ENCODE measurements around the gene ZDHHC7. TPM values are rescaled to one million over a fixed set of nuclear protein-coding genes. Genes with fewer than 3 reads are reported as not detected.

ZDHHC7 gene
- total and polyA plus RNA-seq, 9 of the 15 experiments (the other 6 are each of a cell fraction or from before 2014, with no cell fraction given): 1.7 to 49.7 (median 37.4) TPM

GRCh38 chr16:84929421-84930297, 81.7 kb downstream of the ZDHHC7 start (continued):
- TF ChIP-seq ZBTB7A (IDR thresholded peaks at IDR 0.05; ENCODE audit: borderline replicate concordance, control insufficient read depth, low read depth, low read length) (peak; percentile 63; the same call in 1 of the 2 replicates), ZNF124 (CRISPR knock-in tag; IDR thresholded peaks at IDR 0.05) (no peak), RFX7 (CRISPR knock-in tag; IDR thresholded peaks at IDR 0.05) (no peak), POLR2AphosphoS2 (IDR thresholded peaks at IDR 0.05; ENCODE audit: low read length) (no peak), TEAD4 (IDR thresholded peaks at IDR 0.05; ENCODE audit: low read length) (no peak), TEAD4 (CRISPR knock-in tag; IDR thresholded peaks at IDR 0.05; ENCODE audit: borderline replicate concordance) (peak; percentile 97; the same call in 1 of the 2 replicates), DDX20 (tag; IDR thresholded peaks at IDR 0.05; ENCODE audit: low read depth) (no peak), GABPA (tag; conservative IDR thresholded peaks at IDR 0.05; ENCODE audit: low read depth) (no peak), ZNF408 (CRISPR knock-in tag; IDR thresholded peaks at IDR 0.05; ENCODE audit: low read depth) (no peak), ZBED1 (IDR thresholded peaks at IDR 0.05) (no peak), ZNF431 (CRISPR knock-in tag; IDR thresholded peaks at IDR 0.05) (peak; percentile 86), NEUROD1 (IDR thresholded peaks at IDR 0.05; ENCODE audit: borderline replicate concordance, low read depth, low read length, partially characterized antibody) (no peak), KAT7 (CRISPR knock-in tag; IDR thresholded peaks at IDR 0.05; ENCODE audit: borderline replicate concordance) (no peak), KLF6 (CRISPR knock-in tag; IDR thresholded peaks at IDR 0.05; ENCODE audit: borderline replicate concordance) (no peak), YBX1 (IDR thresholded peaks at IDR 0.05) (no peak), CCNT2 (IDR thresholded peaks at IDR 0.05; ENCODE audit: borderline replicate concordance, extremely low read depth, insufficient read length, low read depth, low read length) (no peak), FOS (IDR thresholded peaks at IDR 0.05; ENCODE audit: extremely low read depth, insufficient read length) (no peak), ZEB2 (IDR thresholded peaks at IDR 0.05) (no peak), LCOR (CRISPR knock-in tag; IDR thresholded peaks at IDR 0.05) (no peak), ZNF263 (CRISPR knock-in tag; IDR thresholded peaks at IDR 0.05; ENCODE audit: borderline replicate concordance) (no peak)
- TF ChIP-seq, protein P1, sequence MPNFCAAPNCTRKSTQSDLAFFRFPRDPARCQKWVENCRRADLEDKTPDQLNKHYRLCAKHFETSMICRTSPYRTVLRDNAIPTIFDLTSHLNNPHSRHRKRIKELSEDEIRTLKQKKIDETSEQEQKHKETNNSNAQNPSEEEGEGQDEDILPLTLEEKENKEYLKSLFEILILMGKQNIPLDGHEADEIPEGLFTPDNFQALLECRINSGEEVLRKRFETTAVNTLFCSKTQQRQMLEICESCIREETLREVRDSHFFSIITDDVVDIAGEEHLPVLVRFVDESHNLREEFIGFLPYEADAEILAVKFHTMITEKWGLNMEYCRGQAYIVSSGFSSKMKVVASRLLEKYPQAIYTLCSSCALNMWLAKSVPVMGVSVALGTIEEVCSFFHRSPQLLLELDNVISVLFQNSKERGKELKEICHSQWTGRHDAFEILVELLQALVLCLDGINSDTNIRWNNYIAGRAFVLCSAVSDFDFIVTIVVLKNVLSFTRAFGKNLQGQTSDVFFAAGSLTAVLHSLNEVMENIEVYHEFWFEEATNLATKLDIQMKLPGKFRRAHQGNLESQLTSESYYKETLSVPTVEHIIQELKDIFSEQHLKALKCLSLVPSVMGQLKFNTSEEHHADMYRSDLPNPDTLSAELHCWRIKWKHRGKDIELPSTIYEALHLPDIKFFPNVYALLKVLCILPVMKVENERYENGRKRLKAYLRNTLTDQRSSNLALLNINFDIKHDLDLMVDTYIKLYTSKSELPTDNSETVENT (CRISPR knock-in tag; IDR thresholded peaks at IDR 0.05): no peak
- TF ChIP-seq, protein P2, sequence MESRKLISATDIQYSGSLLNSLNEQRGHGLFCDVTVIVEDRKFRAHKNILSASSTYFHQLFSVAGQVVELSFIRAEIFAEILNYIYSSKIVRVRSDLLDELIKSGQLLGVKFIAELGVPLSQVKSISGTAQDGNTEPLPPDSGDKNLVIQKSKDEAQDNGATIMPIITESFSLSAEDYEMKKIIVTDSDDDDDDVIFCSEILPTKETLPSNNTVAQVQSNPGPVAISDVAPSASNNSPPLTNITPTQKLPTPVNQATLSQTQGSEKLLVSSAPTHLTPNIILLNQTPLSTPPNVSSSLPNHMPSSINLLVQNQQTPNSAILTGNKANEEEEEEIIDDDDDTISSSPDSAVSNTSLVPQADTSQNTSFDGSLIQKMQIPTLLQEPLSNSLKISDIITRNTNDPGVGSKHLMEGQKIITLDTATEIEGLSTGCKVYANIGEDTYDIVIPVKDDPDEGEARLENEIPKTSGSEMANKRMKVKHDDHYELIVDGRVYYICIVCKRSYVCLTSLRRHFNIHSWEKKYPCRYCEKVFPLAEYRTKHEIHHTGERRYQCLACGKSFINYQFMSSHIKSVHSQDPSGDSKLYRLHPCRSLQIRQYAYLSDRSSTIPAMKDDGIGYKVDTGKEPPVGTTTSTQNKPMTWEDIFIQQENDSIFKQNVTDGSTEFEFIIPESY (CRISPR knock-in tag; IDR thresholded peaks at IDR 0.05): peak; percentile 99
- TF ChIP-seq, protein P3, sequence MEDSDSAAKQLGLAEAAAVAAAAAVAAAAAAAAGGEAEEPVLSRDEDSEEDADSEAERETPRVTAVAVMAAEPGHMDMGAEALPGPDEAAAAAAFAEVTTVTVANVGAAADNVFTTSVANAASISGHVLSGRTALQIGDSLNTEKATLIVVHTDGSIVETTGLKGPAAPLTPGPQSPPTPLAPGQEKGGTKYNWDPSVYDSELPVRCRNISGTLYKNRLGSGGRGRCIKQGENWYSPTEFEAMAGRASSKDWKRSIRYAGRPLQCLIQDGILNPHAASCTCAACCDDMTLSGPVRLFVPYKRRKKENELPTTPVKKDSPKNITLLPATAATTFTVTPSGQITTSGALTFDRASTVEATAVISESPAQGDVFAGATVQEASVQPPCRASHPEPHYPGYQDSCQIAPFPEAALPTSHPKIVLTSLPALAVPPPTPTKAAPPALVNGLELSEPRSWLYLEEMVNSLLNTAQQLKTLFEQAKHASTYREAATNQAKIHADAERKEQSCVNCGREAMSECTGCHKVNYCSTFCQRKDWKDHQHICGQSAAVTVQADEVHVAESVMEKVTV (CRISPR knock-in tag; IDR thresholded peaks at IDR 0.05): no peak

All from K562 (cell line).